GM19240 (cell line): ENCODE results near the gene GFRA4.

Source experiments
- DNase-seq: peaks from one replicate; pipeline ENCODE4 v3.0.0; 2011; ENCODE audit warnings: low spot score; ENCODE audit not compliant: insufficient read length

GFRA4 gene

DNA sequence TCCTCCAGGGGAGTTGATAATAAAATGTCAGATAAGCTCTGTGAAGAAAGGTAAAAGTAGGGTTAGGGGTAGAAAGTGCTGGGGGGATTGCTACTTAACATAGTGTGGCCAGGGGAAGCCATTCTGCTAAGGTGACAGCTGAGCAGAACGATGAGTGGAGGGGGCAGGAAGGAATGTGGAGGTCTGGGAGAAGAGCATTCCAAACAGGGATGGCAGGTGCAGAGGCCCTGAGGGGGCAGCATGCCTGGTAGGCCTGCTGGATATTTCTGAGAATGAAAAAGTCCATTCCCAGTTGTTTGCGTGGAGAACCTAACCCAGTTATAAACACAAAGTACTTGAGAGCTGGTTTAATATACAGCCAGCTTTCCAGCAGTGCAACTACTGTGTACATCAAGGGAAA is 9.3 kb downstream of the GFRA4 start:
- DNase-seq = no peak

DNA sequence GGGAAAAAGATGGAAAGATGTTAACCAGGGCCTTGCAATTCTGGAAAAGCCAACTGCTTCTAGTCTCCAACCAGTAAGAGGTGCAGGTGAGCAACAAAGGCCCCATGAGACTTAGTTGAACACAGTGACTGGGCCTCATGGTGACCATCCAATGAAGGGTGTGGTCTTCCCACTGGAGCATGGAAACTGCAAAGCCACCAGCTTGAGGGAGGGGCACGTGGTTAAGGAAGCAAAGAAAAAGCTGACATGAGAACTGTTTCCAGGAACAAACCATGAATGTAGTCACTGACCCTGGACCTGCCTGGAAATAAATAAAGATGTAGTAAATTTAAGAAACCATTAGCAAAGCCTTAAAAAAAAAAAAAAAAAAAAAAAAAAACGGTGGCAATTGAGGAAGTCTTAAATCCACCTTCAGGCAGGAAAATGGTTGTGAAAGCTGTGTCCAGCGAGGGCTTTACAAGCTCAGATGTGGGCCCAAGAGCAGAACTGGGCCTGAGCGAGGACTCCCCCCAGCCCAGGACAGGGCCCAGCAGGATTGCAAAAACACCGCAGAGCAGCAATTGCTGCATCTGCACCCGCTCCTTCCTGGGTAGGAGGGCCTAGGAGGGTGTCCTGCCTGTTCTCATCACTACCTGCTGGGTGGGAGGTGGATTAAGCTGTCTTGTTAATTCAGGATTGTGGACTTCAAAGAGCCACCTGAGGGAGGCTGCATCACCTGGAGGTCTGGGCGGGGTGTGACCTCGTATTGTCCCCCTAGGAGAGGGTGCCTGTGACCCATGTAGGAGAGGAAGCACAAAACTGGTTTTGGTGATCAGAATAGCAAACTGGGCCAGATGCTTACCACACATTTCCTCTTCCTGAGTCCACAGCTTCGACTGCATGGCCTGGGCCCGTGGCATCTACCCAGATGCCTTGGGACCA is 10.3 kb downstream of the GFRA4 start:
- no peak for DNase-seq

DNA sequence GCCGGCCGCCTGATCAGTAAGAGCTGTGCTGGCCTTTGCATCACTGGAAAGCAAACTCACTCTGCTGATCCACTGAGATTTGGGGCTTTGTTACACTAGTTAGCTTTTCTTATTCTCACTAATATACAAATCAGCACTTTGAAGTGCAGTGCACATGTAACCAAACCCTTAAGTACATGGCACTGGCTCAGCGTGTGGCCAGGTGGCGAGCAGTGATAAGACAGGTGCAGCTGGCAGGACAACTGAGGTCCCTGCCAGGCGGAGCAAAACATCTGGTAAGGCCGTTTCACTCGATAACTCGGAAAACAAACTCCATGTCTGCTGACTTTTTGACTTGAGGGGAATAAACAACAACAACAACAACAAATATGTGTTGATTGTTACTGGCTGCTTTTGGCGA is 11.0 kb downstream of the GFRA4 start:
- no peak for DNase-seq

DNA sequence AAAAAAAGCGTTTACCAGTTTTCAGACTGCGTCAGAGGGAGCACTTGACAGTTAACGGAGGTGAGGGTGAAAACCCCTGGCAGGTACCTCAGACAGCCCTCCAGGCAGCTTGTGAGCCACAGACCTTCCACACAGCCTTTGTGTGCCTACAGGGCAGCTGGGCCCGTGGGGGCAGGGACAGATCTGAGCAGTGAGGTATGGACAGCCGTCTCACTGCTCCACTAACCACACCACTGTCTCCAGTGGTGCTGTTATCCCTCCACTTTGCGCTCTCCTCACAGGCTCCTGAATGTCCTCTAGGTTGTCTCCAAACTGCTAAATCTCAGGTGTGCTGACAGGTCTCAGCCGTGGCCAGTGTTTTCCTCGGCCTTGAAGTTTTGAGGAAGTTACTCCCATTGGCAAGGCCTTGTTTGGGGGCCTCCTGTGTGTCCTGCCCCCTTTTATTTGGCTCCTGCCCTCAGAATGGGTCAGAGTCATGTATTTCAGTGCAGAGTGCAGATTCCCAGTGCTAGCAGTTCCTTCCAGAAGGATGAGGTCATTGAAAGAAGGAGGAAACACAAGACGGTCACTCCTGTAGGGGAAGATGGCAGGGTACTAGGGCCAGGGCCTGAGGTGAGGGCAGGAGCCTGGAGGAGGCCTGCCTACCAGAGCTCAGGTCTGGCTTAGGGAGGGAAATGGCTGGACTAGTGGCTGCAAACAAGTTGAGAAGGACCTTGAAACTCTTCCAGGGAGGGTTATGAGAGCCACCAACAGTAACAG is 11.8 kb downstream of the GFRA4 start:
- DNase-seq = no peak

DNA sequence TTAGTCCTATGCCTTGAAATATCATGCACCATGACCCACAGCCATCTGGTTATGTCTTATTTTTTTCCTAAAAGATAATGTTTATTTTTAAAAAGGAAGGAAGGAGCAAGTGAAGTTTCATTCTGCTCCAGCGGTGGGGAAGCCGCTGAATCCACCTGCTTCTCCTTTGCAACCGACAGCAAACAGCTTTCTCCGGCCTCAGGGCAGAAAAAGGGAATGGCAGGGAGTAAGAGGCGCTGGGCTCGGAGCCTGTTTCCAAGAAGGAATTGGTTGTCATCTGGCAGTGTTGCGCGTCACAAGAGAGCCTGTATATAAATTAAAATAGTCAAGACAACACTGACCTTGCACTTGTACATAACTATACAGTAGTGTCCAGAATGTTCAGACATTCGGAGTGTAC is 14.2 kb downstream of the GFRA4 start:
- DNase-seq = no peak

DNA sequence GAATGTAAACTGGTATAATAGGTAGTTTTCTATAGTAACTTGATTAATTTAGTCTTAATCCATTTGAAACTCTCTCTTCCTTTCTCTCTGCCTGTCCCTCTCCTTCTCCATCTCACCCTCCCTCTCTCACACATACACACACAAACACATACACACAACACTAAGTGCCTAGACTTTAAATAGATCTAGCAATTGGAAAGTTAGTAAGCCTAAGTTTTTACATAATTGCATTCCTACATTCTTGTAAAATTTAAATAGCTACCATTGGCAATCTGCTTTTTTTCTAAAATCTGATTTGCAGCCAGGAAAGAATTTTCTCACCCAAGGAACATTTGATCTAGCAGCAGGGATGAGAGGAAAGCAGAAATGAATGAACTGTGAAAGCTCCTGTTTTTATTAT is 15.7 kb downstream of the GFRA4 start:
- no peak for DNase-seq

DNA sequence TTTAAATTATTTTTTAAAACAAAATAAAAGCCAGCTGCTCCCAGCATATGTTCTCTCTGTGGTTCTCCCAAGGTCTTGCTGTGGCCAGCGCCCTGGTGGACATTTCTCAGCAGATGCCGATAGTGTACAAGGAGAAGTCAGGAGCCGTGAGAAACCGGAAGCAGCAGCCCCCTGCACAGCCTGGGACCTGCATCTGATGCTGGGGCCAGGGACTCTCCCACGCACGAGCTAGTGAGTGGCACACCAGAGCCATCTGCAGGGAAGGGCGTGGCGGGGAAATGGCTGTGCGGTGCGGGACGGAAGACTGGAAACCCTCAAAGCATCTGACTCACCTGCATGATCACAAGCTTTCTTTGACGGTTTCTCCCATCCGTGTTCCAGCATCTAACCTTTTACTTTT is 16.5 kb downstream of the GFRA4 start:
- no peak for DNase-seq

DNA sequence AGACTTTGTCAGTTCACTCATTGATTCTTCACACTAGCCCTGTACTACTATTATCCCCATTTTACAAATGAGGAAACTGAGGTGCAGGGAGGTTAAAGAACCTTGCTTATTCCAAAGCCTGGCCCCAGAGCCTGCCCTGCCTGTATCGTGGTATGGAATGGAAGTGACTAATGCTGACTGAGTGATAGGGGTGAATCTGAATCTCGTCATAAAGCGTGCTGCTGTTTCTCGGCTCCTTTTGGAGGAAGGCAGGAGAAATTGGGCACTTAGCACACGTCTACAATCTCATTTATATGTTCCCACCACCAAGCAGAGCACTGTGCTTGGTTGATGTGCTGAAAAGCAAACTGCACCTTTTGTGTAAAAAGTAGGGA is 17.1 kb downstream of the GFRA4 start:
- DNase-seq = no peak

DNA sequence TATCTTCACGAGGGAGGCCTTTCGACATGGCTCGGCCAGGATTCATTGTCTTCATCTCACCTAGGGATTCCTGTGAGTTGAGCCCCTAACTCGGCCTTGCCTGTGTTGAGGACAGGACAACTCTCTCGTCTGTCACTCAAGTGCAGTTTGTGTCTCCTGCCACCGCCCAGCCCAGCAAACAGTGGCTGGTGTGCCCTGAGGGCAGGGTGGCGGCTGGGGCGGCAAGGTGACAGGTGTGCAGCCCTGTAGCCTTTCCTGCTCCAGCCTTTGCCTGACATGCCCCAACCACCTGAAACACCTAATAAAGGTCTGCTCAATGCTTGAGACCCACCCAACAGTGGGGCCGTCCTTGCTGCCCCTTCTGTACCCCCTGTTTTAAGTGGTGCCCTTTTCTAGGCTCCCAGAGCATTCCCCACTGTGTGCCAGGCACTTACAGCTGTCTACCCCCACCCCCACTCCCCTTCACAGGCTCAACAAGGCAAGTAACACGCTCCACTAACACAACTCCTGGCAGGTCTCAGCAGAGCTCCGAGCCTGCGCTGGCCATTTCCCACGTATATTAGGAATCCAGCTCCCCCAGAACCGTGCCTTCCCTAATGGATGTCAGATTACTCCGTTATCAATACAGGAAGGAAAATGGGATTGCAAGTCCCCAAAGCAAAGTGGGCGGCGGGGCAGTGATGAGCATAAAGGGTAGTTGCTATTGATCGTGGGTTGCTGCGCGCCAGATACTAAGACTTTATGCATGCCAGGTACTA is 17.7 kb downstream of the GFRA4 start:
- DNase-seq = no peak

DNA sequence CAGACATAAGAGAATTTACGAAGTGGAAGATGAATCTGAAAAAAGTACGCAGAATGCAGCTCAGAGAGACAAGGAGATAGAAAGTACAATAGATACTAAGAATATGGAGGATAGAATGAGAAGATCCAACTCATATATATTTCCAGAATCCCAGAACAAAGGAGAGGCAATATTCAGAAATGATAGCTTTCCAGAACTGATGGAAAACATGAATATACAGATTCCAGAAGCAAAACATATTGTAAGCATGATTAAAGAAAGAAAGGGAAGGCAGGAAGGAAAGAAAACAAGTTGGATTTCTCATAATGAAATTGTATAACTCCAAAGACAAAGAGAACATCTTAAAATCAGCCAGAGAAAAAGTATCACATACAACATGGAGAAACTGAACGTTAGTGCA is 22.9 kb downstream of the GFRA4 start:
- DNase-seq = no peak

DNA sequence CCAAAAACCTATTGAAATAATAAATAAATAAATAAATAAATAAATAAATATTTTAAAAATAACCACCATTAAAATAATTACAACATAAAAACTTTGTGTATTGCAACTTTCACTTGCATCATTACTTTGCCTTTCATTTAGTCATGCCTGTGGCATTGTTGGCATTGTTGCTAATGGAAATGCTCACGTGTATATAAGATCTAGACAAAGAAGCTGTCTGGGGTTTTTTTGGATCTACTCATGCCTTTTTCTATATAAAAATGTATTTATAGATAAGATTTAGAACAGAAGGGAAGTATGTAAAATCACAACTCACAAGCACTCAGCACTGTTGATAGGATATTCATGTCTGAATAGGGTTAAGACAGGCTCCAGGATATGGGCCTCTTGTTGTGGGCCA is 27.9 kb downstream of the GFRA4 start:
- no peak for DNase-seq

DNA sequence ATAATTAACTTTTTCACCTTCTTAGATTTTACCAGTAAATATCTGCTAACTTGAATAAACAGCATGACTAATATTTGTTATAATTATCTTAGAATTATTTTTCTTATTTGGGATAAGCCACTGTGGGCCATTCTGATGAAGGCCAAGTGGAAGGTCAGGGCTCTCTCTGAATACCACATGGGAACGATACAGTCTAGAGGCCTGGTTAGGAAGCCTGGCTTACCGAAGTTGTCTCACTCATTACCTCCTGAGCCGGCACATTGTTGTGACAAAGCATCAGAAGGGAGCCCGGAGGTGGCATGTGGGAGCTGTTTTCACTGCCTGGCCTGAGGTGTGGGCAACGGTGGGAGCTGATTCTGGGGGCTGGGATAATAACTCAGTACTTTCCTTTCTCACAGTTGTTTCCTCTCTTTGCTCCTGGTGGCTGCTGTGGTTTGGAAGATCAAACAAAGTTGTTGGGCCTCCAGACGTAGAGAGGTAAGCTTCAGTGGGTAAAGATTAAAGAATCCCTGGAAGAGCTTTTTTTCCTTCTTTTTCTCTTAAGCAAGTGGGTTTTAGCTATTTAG is 29.2 kb downstream of the GFRA4 start:
- no peak for DNase-seq

DNA sequence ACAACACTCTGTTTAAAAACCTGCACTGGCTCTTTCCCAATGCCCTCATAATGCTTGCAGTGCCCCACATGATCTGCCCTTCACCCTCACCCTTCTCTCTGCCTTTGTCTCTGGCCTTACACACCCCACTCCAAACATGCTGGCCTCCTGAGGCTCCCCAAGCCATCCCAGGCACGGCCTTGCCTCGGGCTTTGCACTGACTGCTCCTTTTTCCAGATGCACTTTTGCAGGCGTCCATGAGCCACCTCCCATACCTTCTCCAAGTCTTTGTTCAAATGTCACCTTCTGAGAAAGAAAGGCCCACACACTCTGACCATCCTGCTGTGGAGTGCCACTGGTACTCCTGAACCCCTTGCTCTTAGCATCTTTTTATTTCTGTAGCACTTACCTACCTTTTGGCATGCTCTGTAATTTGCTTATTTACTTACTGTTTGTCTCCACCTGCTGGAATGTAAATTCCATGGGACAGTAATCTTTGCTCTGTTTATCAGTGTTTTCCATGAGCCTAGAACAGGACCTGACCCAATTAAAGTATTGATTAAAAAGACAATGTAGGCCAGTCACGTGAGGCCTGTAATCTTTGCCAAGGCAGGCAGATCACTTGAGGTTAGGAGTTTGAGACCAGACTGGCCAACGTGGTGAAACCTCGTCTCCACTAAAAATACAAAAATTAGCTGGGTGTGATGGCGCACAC is 30.7 kb downstream of the GFRA4 start:
- no peak for DNase-seq

DNA sequence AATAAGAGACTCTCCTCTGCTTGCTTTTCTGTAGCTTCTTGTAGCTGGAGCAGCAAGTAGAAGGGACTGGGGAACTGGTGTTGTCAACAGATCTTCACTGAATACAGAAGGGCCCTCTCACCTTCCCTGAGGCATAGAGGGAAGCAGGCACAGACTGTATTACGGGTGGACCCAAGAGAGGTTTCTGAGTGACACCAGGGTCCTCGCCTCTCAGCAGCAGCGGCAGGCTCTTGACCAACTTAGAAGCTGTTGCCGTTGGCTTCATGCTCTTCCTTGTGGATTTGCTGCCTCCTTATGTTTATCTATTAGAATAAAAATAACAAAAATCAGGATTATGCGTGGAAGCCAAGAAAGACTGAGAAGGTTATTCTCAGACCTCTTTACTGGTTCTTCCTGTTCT is 31.7 kb downstream of the GFRA4 start:
- DNase-seq = no peak

DNA sequence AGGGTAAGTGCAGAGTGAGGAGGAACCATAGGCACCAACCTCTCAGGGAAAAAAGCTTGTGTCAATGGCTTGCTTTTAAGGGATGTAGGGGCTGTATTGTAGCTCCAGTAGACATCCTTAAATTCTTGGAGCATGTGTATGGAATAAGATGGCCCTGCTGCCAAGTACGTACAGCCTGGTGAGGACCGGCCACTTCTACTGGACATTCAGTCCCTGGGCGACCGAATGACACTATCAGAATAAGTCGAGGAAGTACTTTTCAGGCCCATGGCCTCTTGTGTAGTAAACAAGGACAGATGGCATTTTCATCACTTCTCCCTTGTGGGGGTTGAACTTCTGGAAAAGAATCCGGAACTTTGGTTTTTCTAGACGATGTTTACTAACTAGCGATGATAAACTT is 32.8 kb downstream of the GFRA4 start:
- no peak for DNase-seq

DNA sequence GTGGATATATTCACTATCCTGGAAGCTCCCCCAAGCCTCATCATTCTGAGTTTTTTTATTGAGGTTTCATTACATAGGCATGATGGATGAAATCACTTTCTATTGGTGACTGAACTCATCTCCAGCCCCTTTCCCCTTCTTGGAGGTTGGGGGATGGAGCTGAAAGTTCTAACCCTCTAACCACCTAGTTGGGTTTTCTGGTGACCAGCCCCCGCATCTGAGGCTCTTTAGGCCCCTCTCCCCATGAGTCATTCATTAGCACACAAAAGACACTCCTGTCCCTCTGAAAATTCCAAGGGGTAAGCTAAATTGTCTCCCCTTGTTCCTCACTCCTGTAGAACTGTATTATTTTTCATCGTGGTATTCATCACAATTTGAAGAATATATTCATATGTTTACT is 33.3 kb downstream of the GFRA4 start:
- no peak for DNase-seq

DNA sequence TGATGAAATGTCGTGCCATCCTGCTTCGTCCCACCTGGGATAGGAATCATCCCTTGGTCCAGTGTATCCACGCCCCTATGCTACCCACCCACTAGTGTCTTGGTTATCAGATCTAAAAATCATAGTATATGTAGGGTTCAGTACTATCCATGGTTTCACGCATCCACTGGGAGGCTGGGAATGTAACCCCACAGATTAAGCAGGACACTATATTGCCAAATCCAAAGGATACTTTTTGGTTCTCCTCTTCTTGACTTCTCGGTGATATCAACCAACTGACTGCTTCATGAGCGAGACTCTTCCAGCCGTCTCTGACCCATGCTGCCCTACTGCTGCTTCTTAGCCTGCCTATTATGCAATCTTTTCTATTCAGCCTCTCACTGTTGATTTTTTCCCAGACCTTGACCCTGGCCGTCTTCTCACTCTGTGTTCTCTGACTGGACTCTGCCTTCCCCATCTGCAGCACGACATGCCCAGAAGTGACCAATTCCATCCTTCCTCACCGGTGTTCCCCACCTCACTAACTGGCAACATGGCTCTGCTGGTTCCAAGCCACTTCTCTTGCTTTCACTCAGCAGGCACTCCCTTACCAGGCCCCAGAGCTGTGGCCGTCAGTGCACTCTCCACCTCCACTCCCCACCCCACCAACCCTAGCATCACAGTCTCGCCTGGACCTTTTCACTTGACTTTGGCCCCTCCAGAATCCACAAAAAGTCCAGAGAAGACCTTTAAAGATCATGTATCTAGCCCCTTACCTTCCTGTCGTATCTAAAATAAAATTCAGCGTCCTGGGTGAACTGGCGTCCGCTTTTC is 34.5 kb downstream of the GFRA4 start:
- DNase-seq = no peak

DNA sequence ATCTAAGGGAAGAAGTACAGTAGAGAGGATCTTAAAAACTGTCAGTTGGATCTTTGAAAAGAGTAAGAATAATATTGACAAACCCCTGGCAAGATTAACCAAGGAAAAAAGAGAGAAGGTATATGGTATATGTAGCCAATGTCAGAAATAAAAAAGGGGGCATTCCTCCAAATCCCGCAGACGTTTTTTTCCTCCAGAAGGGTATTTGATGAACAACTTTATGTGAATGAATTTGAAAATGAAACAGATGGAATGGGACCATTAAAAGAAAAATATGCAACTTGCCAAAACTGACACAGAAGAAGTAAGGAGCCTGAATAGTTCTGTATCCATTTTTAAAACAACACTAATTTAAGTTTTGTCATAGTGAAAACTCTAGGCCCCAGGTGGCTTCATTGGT is 35.7 kb downstream of the GFRA4 start:
- no peak for DNase-seq

DNA sequence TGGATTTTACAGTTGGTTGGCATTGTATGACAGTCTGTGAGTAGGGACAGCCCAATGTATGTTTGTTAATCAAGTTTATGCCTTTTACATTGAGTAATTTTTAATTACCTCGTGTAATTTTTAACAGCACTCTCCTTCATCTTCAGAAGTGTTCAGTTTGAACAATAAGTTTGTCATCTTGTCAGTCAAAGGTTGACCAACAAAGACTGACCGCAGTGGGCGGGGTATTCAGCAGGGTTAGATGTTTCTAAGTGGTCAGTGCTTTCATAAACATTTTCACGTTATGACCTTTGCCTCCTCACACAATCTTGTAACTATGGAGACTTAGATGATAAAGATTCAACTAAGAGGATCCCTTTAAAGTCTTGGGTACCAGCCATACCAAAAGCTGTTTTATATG is 40.8 kb downstream of the GFRA4 start:
- DNase-seq = no peak

DNA sequence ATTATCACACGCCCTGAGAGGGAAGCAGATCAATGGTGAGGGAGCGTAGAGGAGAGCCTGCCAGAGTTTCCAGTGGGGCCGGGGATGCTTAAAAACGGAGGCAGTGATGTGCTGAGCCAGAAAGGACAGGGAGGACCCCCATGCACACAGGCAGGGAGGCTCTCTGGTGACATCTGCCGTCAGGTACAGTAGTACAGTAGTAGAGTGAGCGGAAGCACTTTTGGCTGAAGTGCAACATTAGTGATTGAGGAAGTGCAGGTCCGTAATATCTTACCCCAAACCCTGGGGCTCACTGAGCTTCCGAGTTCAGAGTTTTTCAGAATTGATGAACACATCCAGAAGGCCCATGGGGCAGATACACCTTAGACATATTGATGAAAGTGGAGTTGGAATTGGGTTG is 42.1 kb downstream of the GFRA4 start:
- DNase-seq = no peak
